BLaER1 (cell line): ENCODE results near the gene JCAD.
A peak's percentile ranks its signal among the peaks of the same experiment; 100 is the strongest.
"Not testable (repeated sequence)": the region's sequence is repeated elsewhere in the genome, so short reads cannot be mapped to it uniquely, and the experiment has no call there.

Experiments
- H3K27ac ChIP-seq: shearing (Covaris generic); formaldehyde crosslinking; 2 replicates; pipeline ENCODE4 v1.8.1; 2022
- H3K27me3 ChIP-seq: shearing (Covaris generic); formaldehyde crosslinking; 2 replicates; pipeline ENCODE4 v1.8.1; 2022
- H3K36me3 ChIP-seq: shearing (Covaris generic); formaldehyde crosslinking; 2 replicates; pipeline ENCODE4 v1.8.1; 2022
- H3K4me1 ChIP-seq: shearing (Covaris generic); formaldehyde crosslinking; 2 replicates; pipeline ENCODE4 v1.8.1; 2022
- H3K4me2 ChIP-seq: shearing (Covaris generic); formaldehyde crosslinking; 2 replicates; pipeline ENCODE4 v1.8.1; 2022
- H3K4me3 ChIP-seq: shearing (Covaris generic); formaldehyde crosslinking; 2 replicates; pipeline ENCODE4 v1.8.1; 2022
- H3K9ac ChIP-seq: shearing (Covaris generic); formaldehyde crosslinking; 2 replicates; pipeline ENCODE4 v1.8.1; 2022
- H3K9me3 ChIP-seq: shearing (Covaris generic); formaldehyde crosslinking; 2 replicates; pipeline ENCODE4 v1.8.1; 2022
- H4K20me1 ChIP-seq: shearing (Covaris generic); formaldehyde crosslinking; 2 replicates; pipeline ENCODE4 v1.8.1; 2022
- Cebpa-rat ChIP-seq: shearing (Covaris generic); IDR thresholded peaks from 2 replicates; pipeline ENCODE4 v1.8.1; 2022

The JCAD gene

DNA sequence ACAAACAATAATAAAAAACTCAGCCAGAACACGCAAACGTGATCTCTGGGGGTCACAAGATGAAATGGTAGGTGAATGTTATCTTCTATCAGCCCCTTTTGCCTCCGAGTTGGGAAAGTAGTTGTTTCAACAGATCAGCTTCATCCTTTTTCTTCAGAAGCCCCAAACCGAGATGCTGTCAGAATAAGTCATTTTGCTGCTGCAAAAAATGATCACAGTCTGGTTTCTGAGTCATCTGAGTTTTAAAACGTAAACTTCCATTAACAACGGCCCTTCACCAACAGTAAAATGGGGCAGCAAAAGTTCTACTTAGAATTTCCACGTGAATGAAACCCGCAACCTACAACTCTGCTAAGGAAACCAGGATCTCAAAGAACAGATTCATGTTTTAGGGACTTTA lies 44.9 kb downstream of the JCAD start:
- Histone ChIP-seq H3K4me3 (no peak overlapping the region), H3K4me2 (no peak overlapping the region), H3K9me3 (no peaks in the 10 kb centered on the region), H3K27me3 (no peaks in the 10 kb centered on the region), H3K27ac (no peak overlapping the region), H3K4me1 (peaks cover 16% of the 10 kb centered on the region), H3K9ac (no peak overlapping the region), H4K20me1 (no peaks in the 10 kb centered on the region), H3K36me3 (no peaks in the 10 kb centered on the region)
- no peak for TF ChIP-seq Cebpa-rat

DNA sequence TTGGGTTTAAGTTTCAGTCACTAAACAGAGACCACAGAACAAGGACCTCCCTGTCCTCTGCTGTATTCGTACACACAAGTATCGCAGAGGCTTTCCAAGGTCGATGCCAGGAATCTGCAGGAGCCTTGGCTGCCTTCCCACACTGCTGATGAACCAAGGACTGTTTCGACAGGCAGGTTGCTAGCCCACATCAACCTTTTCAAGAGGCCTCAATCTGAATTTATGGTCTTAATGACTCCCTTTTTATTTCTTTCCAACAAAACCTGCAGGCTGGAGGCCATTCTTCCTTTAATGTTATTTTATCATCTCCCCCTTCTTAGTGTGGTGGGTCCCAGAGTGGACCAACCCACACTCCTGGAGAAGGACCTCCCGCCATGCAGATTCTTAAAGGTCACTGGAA lies 45.6 kb downstream of the JCAD start:
- Histone ChIP-seq H3K27ac (no peak overlapping the region), H3K9me3 (no peaks in the 10 kb centered on the region), H3K4me1 (peaks cover 16% of the 10 kb centered on the region), H4K20me1 (no peaks in the 10 kb centered on the region), H3K27me3 (no peaks in the 10 kb centered on the region), H3K36me3 (no peaks in the 10 kb centered on the region), H3K4me2 (no peak overlapping the region), H3K9ac (no peak overlapping the region), H3K4me3 (no peak overlapping the region)
- no peak for TF ChIP-seq Cebpa-rat

DNA sequence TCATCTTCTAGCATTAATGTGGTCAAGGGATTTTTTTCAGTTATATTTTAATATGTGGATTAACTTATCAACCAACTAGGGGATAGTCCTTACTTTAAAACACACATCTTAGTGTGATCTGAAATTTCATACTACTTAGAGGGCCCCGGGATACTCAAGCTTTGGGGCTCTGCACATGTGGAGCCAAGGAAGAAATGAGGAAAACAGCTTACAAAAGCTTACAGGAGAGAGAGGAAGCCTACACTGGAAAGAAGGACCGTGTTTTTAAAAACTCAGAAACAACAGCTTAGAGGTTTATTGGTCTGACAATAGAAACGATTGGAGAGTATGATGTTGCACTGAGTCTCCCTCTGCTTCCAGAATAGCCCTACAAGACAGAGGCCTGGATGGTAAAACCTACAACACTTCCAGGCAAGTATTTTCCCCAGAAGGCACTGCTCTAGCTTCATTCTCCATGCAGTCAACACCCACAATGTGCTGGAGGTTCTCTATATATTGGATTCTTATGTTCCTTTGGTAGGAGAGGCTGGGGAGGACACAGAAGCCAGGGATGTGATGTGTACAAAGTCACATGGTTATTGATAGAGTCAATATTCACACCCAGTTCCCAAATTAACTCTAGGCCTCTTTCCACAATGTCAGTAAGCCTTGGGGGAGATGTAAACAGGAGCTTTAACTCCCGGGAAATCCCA lies 47.3 kb downstream of the JCAD start:
- no peaks in the 10 kb centered on the region for H4K20me1 ChIP-seq
- peaks cover 4% of the 10 kb centered on the region; the same call in 1 of the 2 replicates for H3K9me3 ChIP-seq
- H3K4me2 ChIP-seq: no peak overlapping the region
- H3K27me3 ChIP-seq: no peaks in the 10 kb centered on the region
- no peak overlapping the region for H3K27ac ChIP-seq
- H3K9ac ChIP-seq: no peak overlapping the region
- no peaks in the 10 kb centered on the region for H3K36me3 ChIP-seq
- no peak for TF ChIP-seq Cebpa-rat
- no peak overlapping the region for H3K4me3 ChIP-seq
- peaks cover under 1% of the 10 kb centered on the region; the same call in 1 of the 2 replicates for H3K4me1 ChIP-seq

DNA sequence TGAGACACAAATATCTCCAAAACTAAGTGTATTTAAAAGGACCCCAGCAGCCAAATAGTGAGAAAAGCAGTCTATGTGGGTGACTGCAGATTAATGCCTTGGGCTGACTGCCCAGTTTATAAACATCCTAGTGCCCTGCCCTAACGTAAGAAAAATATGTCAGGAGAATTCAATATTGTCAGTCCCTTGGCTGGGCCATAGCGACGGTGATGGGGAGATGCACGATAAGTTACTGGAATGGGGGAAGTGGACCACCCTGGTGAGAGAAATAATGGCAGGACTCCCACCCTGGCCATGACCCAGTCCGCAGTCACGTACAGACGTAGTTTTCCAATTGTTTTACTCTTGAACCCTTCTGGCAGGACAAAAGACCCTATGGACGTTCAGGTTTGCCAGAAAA lies 48.0 kb downstream of the JCAD start:
- no peak overlapping the region for H3K9ac ChIP-seq
- H3K4me2 ChIP-seq: no peak overlapping the region
- H3K4me3 ChIP-seq: no peak overlapping the region
- H4K20me1 ChIP-seq: no peaks in the 10 kb centered on the region
- H3K27ac ChIP-seq: no peak overlapping the region
- no peak for TF ChIP-seq Cebpa-rat
- no peaks in the 10 kb centered on the region for H3K4me1 ChIP-seq
- H3K27me3 ChIP-seq: no peaks in the 10 kb centered on the region
- peaks cover 4% of the 10 kb centered on the region; the same call in 1 of the 2 replicates for H3K9me3 ChIP-seq
- no peaks in the 10 kb centered on the region for H3K36me3 ChIP-seq

DNA sequence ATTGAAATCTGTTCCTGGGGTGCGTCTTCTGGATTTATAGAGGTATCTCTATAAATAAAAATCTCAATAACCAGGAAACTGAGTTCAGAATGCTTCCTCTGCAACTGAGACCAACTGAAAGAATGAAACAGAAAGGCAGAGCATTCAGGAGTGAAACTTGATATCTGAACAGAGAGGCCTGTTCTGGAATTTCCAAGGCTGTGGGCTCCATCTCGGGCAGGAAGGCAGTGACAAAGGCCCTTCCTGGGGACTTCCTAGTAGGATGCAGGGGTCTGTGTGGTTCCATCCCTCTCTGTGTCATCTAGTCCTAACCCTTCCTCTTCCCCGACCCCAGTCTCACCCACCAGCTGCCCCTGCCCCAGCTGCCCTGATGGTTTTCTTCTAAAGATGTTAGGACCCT lies 52.0 kb downstream of the JCAD start:
- H3K4me2 ChIP-seq: no peak overlapping the region

DNA sequence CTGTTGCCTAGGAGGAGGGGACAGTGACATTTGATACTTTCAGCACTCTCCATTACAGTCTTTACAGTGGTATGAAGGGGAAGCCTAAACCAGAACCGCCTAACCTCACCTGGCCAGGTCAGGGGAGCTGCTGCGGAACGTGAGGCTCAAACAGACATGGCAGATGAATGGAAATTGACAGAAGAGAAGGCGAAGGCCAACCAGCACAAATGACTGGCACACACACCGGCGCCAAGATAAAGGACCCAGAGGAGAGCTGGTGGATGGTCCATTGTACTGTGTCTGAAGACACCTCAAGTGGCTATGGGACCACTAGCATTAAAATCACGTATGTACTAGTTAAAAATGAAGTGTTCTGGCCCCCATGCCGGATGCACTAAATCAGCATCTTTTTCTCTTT lies 53.0 kb downstream of the JCAD start:
- H3K4me2 ChIP-seq: no peak overlapping the region

More for the DNA sequence above, 52.0 kb downstream of the JCAD start:
- Histone ChIP-seq H3K9me3 (peaks cover 4% of the 10 kb centered on the region; the same call in 1 of the 2 replicates), H3K27me3 (no peaks in the 10 kb centered on the region), H3K36me3 (no peaks in the 10 kb centered on the region), H3K27ac (no peak overlapping the region), H3K4me3 (no peak overlapping the region), H3K4me1 (peaks cover 3% of the 10 kb centered on the region), H4K20me1 (no peaks in the 10 kb centered on the region), H3K9ac (no peak overlapping the region)
- TF ChIP-seq Cebpa-rat: no peak

DNA sequence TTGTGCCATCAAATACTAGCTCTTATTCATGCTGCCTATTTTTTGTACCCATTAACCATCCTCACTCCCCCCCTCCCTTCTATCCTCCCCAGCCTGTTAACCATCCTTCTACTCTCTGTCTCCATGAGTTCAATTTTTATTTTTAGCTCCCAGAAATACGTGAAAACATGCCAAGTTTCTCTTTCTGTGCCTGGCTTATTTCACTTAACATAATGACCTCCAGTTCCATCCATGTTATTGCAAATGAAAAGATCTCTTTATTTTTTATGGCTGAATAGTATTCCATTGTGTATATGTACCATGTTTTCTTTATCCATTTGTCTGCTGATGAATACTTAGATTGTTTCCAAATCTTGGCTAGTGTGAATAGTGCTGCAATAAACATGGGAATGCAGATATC lies 54.3 kb downstream of the JCAD start:
- not testable (repeated sequence) for H3K36me3 ChIP-seq, H3K9me3 ChIP-seq, H3K4me3 ChIP-seq, H3K4me2 ChIP-seq, H3K27me3 ChIP-seq, H3K9ac ChIP-seq, H3K27ac ChIP-seq, H4K20me1 ChIP-seq
- H3K4me1 ChIP-seq: peaks cover 25% of the 10 kb centered on the region

More for the DNA sequence above, 53.0 kb downstream of the JCAD start:
- no peak for TF ChIP-seq Cebpa-rat
- no peaks in the 10 kb centered on the region for H3K36me3 ChIP-seq
- H3K9ac ChIP-seq: no peak overlapping the region
- no peak overlapping the region for H3K4me3 ChIP-seq
- H4K20me1 ChIP-seq: no peaks in the 10 kb centered on the region
- H3K4me1 ChIP-seq: peaks cover 13% of the 10 kb centered on the region
- no peak overlapping the region for H3K27ac ChIP-seq
- H3K9me3 ChIP-seq: peaks cover 4% of the 10 kb centered on the region; the same call in 1 of the 2 replicates
- H3K27me3 ChIP-seq: no peaks in the 10 kb centered on the region

DNA sequence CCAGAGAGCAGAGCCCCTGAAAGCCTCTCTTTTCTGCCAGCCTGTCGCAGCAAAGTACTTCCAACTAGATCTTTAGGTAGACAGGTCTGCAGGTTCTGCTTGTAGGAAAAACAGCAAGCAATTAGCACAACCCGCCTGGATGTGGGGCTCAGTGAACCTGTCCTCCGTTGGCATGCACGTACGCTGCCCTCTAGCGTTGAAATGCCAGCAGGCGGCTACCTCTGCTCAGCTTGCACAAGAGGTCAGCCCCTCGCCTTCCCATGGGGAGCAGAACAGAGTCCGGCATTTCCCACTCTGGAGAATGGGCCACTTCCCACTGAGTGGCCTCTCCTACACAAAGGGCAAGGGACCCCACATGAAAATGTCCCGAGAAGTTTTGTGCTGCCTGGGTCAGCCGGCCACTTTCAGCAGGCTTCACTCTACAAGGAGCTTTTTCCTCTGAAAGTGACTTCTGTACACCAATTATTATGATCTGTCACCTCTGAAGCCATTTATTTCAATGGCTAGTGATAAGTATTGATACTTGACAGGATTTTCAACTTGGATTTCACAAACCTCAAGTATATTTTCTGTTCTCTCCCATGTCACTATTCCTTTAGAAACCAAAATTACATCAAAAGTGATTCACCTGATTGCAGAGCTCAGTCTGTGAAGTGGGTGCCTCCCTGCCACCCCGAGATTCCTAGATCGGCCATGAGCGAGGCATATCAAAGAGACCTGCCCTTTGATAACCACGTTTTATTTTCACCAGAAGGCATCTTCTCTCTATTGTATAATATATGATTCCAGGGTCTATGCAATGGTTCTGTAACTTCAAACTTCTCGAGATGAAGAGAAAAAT lies 56.7 kb downstream of the JCAD start:
- TF ChIP-seq Cebpa-rat: no peak
- H3K4me3 ChIP-seq: no peak overlapping the region

DNA sequence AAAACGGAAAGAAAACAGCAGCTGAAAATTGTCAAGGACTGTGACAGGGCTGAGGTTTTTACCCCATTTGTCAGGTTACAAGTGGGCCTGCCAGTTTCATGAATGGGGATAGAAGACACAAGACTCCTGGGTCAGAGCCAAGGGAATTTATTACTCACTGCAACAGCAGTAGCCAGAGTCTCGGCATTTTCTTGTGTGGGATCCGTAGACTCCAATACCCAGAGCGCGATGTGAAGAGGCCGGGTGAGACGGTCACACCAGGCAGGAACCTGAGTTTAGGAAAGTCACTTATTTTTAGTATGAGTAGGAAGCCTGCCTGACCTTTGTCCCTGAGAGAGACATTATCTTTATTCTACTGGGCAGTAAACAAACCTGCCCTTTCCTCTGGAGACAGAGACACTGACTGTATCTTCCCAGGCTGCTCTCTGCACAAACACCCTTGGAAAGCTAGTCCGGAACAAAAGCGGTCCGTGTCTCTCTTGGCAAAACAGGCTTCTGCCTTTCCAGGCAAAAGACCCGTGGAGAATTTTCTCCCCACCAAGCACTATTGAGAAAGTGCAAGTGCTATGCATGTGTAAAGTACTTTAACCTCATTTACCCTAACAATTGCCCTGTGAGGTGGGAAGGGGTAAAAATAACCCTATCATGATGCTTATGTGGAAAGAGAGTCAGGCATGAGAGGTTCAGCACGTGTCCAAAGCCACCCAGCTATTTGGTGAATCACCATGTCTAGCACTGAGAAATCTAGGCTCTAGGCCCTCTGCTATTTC lies 58.4 kb downstream of the JCAD start:
- no peaks in the 10 kb centered on the region for H3K27me3 ChIP-seq
- no peaks in the 10 kb centered on the region for H4K20me1 ChIP-seq
- H3K9ac ChIP-seq: no peak overlapping the region
- H3K4me2 ChIP-seq: peak overlapping the region; percentile 27
- peaks cover 48% of the 10 kb centered on the region for H3K4me1 ChIP-seq
- no peak for TF ChIP-seq Cebpa-rat
- no peaks in the 10 kb centered on the region for H3K36me3 ChIP-seq
- H3K27ac ChIP-seq: no peak overlapping the region
- no peaks in the 10 kb centered on the region for H3K9me3 ChIP-seq
- H3K4me3 ChIP-seq: no peak overlapping the region

More for the DNA sequence above, 56.7 kb downstream of the JCAD start:
- 0 out of 2 replicates have a peak overlapping the region, but pooled peaks have one; percentile 27 for H3K4me2 ChIP-seq
- no peaks in the 10 kb centered on the region for H3K27me3 ChIP-seq
- no peak overlapping the region for H3K27ac ChIP-seq
- H3K36me3 ChIP-seq: no peaks in the 10 kb centered on the region
- no peak overlapping the region for H3K9ac ChIP-seq
- H4K20me1 ChIP-seq: no peaks in the 10 kb centered on the region
- H3K4me1 ChIP-seq: peaks cover 33% of the 10 kb centered on the region
- H3K9me3 ChIP-seq: no peaks in the 10 kb centered on the region
